ENCODE results near the gene PAX9.

GRCh38 chr14:36726128-36726527, 64.5 kb downstream of the PAX9 start:
- TF ChIP-seq, protein P1, sequence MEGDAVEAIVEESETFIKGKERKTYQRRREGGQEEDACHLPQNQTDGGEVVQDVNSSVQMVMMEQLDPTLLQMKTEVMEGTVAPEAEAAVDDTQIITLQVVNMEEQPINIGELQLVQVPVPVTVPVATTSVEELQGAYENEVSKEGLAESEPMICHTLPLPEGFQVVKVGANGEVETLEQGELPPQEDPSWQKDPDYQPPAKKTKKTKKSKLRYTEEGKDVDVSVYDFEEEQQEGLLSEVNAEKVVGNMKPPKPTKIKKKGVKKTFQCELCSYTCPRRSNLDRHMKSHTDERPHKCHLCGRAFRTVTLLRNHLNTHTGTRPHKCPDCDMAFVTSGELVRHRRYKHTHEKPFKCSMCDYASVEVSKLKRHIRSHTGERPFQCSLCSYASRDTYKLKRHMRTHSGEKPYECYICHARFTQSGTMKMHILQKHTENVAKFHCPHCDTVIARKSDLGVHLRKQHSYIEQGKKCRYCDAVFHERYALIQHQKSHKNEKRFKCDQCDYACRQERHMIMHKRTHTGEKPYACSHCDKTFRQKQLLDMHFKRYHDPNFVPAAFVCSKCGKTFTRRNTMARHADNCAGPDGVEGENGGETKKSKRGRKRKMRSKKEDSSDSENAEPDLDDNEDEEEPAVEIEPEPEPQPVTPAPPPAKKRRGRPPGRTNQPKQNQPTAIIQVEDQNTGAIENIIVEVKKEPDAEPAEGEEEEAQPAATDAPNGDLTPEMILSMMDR (IDR thresholded peaks at IDR 0.05 in 4 of 5, conservative IDR thresholded peaks at IDR 0.05 in 1 of 5): no peak
- no peak for TF ChIP-seq POLR2A (IDR thresholded peaks at IDR 0.05)

All from gastrocnemius medialis (tissue), 4 donors.